IMR-90 (cell line): ENCODE data around the gene TCERG1L.

Experiments
- CHD1 ChIP-seq: IDR thresholded peaks from 2 replicates; pipeline ENCODE4 v1.6.1; 2012; ENCODE audit warnings: low read depth, low read length, improper control_type of control experiment
- CTCF ChIP-seq: conservative IDR thresholded peaks from 2 replicates; pipeline ENCODE4 v1.5.1; 2012; ENCODE audit warnings: mild to moderate bottlenecking, low read depth, low read length, improper control_type of control experiment
- ELK1 ChIP-seq: fragments of 150-350 bp; IDR thresholded peaks from 2 replicates; pipeline ENCODE4 v1.6.1; 2016; ENCODE audit warnings: low read depth, mild to moderate bottlenecking, low read length, moderate library complexity, borderline replicate concordance
- MAZ ChIP-seq: IDR thresholded peaks from 2 replicates; pipeline ENCODE4 v1.6.1; 2012; ENCODE audit warnings: low read depth, mild to moderate bottlenecking, low read length, improper control_type of control experiment, moderate library complexity, borderline replicate concordance
- NFE2L2 ChIP-seq: fragments of 150-350 bp; IDR thresholded peaks from 2 replicates; pipeline ENCODE4 v1.6.1; 2016; ENCODE audit warnings: low read depth, mild to moderate bottlenecking, low read length
- POLR2A ChIP-seq: IDR thresholded peaks from 2 replicates; pipeline ENCODE4 v1.6.1; 2012; ENCODE audit warnings: mild to moderate bottlenecking, low read depth, low read length
- RAD21 ChIP-seq: IDR thresholded peaks from 2 replicates; pipeline ENCODE4 v1.6.1; 2012; ENCODE audit warnings: low read length, improper control_type of control experiment
- RCOR1 ChIP-seq: IDR thresholded peaks from 2 replicates; pipeline ENCODE4 v1.6.1; 2012; ENCODE audit warnings: mild to moderate bottlenecking, low read length, improper control_type of control experiment; ENCODE audit not compliant: insufficient replicate concordance
- RFX5 ChIP-seq: IDR thresholded peaks from 2 replicates; pipeline ENCODE4 v1.8.0; 2012; ENCODE audit warnings: low read depth, mild to moderate bottlenecking, low read length, moderate library complexity
- SMC3 ChIP-seq: fragments of 150-350 bp; IDR thresholded peaks from 2 replicates; pipeline ENCODE4 v1.6.1; 2016; ENCODE audit warnings: low read depth, mild to moderate bottlenecking, antibody characterized with exemption, low read length, moderate library complexity
- USF2 ChIP-seq: fragments of 150-350 bp; IDR thresholded peaks from 2 replicates; pipeline ENCODE4 v1.6.1; 2017; ENCODE audit warnings: mild to moderate bottlenecking, antibody characterized with exemption, low read length, low read depth

GRCh38 chr10:131150126-131150525, 161.4 kb downstream of the TCERG1L start:
- no peak for TF ChIP-seq CTCF
- no peak for TF ChIP-seq RAD21
- TF ChIP-seq POLR2A = no peak
- TF ChIP-seq NFE2L2 = no peak
- TF ChIP-seq USF2 = no peak
- no peak for TF ChIP-seq SMC3
- TF ChIP-seq CHD1 = no peak
- no peak for TF ChIP-seq ELK1
- TF ChIP-seq MAZ = no peak
- no peak for TF ChIP-seq RCOR1
- TF ChIP-seq RFX5 = no peak
